Measurements from ENCODE around the gene SLIT3. TPM values are rescaled to one million over a fixed set of nuclear protein-coding genes. Genes with fewer than 3 reads are reported as not detected.

The SLIT3 gene
- total RNA-seq, 4 donors from 2014 or later = 28.4 to 77.2 (median 63.8) TPM

DNA sequence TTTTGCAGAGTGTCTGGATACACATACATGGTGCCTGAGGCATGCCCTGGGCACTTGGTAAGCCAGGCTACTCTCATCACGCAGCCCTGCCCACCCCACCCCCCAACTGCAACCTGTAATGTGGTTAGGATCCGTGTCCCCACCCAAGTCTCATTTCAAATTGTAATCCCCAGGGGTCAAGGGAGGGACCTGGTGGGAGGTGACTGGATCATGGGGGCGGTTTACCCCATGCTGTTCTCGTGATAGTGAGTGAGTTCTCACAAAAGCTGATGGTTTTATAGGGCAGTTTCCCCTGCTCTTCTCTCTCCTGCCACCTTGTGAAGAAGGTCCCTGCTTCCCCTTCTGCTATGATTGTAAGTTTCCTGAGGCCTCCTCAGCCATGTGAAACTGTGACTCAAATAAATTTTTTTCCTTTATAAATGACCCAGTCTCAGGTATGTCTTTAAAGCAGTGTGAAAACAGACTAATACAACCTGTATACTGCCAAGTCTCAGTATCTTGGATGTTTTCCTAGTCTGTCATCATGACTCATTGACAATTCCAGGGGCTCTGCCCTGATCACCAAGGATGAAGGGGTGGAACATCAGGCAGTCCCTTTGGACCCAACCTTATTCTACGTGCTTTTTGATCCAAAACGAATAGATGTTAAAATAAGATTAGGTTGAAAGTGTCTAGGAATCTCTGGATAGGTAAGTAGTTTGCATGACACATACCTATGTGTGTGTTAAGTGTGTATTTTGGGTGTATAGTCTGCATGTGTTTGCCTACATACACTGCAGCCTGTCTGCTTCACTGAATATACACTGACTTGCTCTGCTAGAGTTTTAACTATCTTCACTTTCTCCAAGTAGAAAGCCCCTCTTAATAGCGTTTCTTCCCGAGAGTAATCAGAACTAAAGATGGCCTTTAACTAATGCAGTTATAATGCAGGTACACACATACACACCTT, 293.8 kb downstream of the SLIT3 start:
- TF ChIP-seq POLR2A (IDR thresholded peaks at IDR 0.05) = no peak
- TF ChIP-seq, protein P1, sequence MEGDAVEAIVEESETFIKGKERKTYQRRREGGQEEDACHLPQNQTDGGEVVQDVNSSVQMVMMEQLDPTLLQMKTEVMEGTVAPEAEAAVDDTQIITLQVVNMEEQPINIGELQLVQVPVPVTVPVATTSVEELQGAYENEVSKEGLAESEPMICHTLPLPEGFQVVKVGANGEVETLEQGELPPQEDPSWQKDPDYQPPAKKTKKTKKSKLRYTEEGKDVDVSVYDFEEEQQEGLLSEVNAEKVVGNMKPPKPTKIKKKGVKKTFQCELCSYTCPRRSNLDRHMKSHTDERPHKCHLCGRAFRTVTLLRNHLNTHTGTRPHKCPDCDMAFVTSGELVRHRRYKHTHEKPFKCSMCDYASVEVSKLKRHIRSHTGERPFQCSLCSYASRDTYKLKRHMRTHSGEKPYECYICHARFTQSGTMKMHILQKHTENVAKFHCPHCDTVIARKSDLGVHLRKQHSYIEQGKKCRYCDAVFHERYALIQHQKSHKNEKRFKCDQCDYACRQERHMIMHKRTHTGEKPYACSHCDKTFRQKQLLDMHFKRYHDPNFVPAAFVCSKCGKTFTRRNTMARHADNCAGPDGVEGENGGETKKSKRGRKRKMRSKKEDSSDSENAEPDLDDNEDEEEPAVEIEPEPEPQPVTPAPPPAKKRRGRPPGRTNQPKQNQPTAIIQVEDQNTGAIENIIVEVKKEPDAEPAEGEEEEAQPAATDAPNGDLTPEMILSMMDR (IDR thresholded peaks at IDR 0.05) = no peak
- Histone ChIP-seq H3K4me1 (peaks cover 8 to 26% of the 10 kb centered on the region in 2 donors), H3K9me3 (no peaks in the 10 kb centered on the region), H3K27ac (peak overlapping the region in 2 of 3 donors; percentile 28 to 32), H3K27me3 (no peaks in the 10 kb centered on the region), H3K36me3 (no peaks in the 10 kb centered on the region), H3K4me3 (replicated peaks in 1 of 3) (no peak overlapping the region)
- 88 to 89% methylated on average over 8 of the region's 8 CpGs for WGBS, 2 donors
- DNase-seq = no peak
- intact Hi-C loops (cut with DNase I) = no loop called here

DNA sequence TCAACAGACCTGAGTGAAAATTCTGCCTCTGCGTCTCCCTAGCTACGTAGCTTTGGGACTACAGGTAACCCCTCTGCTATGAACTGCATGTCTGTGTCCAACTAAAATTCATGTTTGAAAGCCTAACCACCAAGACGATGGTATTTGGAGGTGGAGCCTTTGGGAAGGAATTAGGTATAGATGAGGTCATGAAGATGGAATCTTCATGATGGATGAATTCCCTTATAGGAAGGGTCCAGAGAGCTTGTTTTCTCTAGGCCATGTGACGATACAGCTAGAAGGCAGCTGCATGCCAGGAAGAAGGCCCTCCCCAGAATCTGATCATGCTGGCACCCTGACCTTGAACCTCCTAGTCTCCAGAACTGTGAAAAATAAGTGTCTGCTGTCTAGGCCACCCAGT, 296.4 kb downstream of the SLIT3 start:
- H3K27me3 ChIP-seq = no peaks in the 10 kb centered on the region
- TF ChIP-seq POLR2A (IDR thresholded peaks at IDR 0.05) = no peak
- TF ChIP-seq, protein P1 (IDR thresholded peaks at IDR 0.05) = no peak
- H3K36me3 ChIP-seq = no peaks in the 10 kb centered on the region
- peak overlapping the region; percentile 67 to 81 (median 69) for H3K27ac ChIP-seq
- WGBS, 2 donors = 71 to 72% methylated on average over 4 of the region's 4 CpGs
- DNase-seq = no peak
- intact Hi-C loops (cut with DNase I) = no loop called here
- H3K4me1 ChIP-seq = peaks cover 6 to 24% of the 10 kb centered on the region in 2 donors
- no peaks in the 10 kb centered on the region for H3K9me3 ChIP-seq
- no peak overlapping the region for H3K4me3 ChIP-seq (replicated peaks in 1 of 3)

DNA sequence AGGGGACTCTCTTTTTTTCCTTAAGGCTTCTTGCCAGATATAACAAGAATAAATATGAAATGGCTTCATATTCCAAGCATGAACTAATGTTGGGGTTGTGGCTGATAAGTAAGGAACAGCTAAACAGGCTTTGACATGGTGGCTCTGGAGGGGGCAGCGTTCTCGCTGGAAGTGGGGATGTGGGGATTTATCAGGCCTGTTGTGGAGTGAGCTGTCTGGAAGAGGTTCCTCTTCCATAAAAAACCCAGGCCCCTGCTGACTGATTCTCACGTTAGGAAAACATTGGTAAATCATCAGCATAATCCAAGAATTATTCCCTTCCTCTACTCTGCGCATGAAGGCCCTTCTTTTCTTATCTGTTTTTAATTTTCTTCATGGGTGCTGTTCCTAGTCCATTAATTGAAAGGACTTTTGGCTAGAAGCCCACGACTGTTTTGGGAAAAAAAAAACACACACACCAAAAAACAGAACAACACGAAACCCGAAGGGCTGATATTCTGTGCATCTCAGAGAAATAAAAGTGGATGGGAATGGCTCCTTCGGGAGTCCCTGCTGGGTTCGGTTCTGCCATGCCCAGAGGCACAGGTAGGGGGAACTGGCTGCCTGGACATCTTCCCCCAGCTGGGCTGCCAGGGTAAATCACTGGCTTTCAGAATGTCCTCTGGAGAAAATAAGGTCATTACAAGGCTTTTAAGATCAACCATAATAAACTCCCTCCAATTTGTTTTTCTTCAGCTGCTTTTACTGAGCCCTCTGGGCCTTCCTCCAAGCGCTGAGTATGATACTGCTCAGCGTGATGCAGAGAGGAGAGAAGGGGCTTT, 297.0 kb downstream of the SLIT3 start:
- TF ChIP-seq, protein P1 (IDR thresholded peaks at IDR 0.05) = peak in 5 of 6 experiments; percentile 63 to 84 (median 74)
- TF ChIP-seq POLR2A (IDR thresholded peaks at IDR 0.05) = no peak
- no peaks in the 10 kb centered on the region for H3K9me3 ChIP-seq
- peak; percentile 72 to 77 for DNase-seq
- H3K27me3 ChIP-seq = no peaks in the 10 kb centered on the region
- H3K36me3 ChIP-seq = no peaks in the 10 kb centered on the region
- H3K4me1 ChIP-seq = peaks cover 6 to 24% of the 10 kb centered on the region in 2 donors
- no peak overlapping the region for H3K4me3 ChIP-seq (replicated peaks in 1 of 3)
- intact Hi-C loops (cut with DNase I) = no loop called here
- WGBS, 2 donors = 43 to 44% methylated on average over 11 of the region's 11 CpGs
- H3K27ac ChIP-seq = peak overlapping the region; percentile 67 to 81 (median 69)

DNA sequence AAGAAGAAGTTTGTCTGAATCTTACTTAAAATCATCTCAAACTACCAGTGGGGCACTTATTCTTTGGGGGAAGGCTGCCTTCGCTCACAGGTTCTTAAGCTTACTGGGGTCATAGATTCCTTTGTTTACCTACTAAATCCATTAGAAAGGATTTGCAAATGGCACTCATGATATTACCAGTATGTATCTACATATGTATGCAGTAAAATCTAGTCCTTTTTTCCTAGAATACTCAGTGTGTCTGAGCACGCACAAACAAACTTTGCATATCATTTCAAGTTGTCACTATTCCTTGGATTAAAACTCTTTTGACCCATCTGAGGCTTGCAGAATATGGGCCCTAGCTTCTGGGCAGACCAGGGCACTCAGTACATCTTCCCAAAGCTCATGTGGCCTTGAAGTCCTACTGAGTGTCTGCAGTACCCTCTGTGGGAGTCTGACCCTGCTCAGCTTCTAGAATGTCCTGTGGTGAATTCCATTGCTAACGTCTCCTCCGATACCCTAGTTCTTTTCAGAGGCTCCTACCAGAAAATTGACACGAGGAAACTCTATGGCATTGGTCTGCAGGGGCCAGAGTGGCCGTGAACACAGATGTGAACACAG, 297.9 kb downstream of the SLIT3 start:
- H3K4me3 ChIP-seq (replicated peaks in 1 of 3) = no peak overlapping the region
- no peaks in the 10 kb centered on the region for H3K36me3 ChIP-seq
- H3K27ac ChIP-seq = peak overlapping the region in 2 of 3 donors; percentile 69 to 81
- intact Hi-C loops (cut with DNase I) = no loop called here
- H3K4me1 ChIP-seq = peaks cover 6 to 24% of the 10 kb centered on the region in 2 donors
- no peaks in the 10 kb centered on the region for H3K27me3 ChIP-seq
- TF ChIP-seq, protein P1 (IDR thresholded peaks at IDR 0.05) = no peak
- no peak for TF ChIP-seq POLR2A (IDR thresholded peaks at IDR 0.05)
- 84 to 86% methylated on average over 5 to 6 of the region's 6 CpGs for WGBS, 2 donors
- no peak for DNase-seq
- no peaks in the 10 kb centered on the region for H3K9me3 ChIP-seq
